Stimulated activated CD4-positive, alpha-beta T cell treated with anti-CD3 and anti-CD28 coated beads, Interleukin-2, amount 100 ng/mL, for 48 hours (primary cell): ENCODE measurements around the gene PDE12.

Experiments used
- DNase-seq, 2 donors: peaks; one replicate each; pipeline ENCODE4 v3.0.0-alpha.2; 2020

Gene PDE12, protein sequence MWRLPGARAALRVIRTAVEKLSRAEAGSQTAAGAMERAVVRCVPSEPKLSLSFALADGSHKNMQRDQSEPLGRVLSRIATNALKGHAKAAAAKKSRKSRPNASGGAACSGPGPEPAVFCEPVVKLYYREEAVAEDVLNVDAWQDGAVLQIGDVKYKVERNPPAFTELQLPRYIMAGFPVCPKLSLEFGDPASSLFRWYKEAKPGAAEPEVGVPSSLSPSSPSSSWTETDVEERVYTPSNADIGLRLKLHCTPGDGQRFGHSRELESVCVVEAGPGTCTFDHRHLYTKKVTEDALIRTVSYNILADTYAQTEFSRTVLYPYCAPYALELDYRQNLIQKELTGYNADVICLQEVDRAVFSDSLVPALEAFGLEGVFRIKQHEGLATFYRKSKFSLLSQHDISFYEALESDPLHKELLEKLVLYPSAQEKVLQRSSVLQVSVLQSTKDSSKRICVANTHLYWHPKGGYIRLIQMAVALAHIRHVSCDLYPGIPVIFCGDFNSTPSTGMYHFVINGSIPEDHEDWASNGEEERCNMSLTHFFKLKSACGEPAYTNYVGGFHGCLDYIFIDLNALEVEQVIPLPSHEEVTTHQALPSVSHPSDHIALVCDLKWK

DNA sequence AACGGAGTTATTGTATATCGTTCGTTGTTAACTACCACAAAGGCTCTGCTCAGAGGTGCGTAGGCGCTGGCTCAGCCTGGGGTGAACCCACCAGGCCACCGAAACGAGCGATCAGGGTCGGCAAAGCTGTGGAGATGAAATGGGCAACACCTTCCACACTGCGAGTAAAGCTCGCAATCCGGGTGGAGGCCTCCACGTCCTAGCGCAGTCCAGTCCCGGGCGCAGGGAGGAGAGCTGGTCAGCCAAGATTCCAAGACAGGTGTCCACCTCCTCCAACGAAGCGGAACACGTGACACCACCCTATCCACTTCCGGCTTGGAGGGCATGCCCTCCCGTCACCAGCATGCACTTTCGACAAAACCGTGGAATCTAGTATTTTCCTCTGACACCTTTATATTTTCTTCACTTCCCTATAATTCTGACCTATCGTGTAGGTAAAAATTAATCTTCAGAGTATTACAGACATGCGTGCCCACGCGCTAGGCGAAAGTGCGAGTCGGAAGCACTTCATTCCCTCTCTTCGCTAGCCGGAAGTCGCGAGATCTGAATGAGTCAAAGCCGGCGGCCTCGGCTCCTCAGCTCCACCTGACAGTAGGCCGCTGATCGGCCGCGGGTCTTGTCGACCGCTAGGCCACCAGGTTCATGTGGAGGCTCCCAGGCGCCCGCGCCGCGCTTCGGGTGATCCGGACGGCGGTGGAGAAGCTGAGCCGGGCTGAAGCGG, at the start of gene PDE12:
TSS of gene PDE12 (plus strand) at position 537 of the 721 bp plus-strand sequence. CDS start at position 643, 106 bp downstream.
- DNase-seq: peak; percentile 73 to 74

DNA sequence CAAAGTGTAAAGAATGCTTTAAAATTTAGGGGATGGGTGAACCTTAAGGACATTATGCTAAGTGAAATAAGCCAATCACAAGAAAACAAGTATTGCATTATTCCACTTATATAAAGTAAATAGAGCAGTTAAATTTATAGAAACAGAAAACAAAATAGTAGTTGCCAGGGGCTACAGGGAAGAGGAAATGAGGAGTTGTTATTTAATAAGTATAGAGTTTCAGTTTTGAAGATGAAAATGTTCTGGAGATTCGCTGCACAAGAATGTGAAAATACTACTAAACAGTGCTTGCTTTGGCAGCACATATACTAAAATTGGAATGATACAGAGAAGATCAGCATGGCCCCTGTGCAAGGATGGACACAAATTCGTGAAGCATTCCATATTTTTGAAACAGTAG, 43.9 kb upstream of the PDE12 start:
- no peak for DNase-seq

DNA sequence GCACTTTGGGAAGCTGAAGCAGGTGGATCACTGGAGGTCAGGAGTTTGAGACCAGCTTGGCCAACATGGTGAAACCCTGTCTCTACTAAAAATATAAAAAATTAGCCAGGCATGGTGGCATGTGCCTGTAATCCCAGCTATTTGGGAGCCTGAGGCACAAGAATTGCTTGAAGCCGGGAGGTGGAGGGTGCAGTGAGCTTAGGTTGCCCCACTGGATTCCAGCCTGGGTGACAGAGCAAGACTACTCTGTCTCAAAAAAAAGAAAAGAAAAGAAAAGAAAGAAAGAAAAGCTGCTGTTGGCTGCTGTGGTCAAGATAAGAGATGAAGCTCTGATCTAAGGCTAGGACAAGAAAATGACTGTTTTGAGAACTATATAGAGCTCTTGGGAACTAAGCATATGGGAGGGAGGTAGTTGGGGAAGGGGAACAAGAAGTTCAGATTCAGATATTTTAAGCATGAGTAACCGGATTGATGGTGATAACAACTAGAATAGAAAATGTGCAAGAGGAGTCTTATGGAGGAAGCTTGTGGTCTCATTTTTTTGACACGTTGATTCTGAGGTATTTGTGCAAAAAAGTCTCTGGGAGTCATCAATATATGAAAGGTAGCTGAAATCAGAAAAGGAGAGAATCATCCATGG, 37.7 kb upstream of the PDE12 start:
- no peak for DNase-seq

DNA sequence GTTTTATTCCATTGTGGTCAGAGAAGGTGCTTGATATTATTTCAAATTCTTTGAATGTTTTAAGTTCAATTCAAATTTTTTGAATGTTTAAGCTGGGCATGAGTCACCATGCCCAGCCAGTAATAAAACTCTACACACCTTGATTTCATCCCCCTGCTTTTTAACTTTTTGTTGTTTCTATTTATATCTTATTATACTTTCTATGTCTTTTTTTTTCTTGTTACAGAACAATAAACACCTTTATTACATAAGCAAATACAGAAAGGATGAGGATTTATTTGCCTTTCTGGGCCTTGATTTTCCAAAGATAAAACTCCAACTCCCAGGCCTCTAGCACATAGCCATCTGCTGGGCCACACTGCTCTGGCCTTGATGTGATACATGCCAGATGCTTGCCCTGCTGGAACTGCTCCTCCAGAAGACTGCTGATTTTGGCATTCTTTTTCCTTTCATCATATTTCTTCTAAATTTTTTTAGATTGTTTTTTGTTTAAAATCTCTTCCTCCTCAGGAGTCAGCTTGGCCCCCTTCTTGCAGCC, 25.9 kb upstream of the PDE12 start:
- no peak for DNase-seq

DNA sequence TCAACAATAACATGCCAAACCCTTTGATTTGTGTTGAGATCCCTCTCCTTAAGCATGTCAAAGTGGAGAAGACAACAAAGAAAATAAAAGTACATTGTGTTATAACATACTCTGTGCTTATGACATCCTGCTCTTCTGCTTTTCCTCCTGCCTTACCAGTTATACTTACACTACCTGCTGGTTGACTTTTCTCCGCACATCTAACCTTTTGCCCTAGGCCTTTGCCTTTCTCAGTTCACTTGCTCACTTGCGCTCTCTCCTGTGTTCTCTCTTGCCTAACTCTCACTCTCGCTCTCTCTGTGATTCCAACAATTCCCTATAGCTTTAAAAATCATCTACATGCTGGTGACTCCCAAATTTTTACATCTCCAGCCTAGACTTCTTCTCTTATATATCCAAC, 17.6 kb upstream of the PDE12 start:
- DNase-seq: no peak

DNA sequence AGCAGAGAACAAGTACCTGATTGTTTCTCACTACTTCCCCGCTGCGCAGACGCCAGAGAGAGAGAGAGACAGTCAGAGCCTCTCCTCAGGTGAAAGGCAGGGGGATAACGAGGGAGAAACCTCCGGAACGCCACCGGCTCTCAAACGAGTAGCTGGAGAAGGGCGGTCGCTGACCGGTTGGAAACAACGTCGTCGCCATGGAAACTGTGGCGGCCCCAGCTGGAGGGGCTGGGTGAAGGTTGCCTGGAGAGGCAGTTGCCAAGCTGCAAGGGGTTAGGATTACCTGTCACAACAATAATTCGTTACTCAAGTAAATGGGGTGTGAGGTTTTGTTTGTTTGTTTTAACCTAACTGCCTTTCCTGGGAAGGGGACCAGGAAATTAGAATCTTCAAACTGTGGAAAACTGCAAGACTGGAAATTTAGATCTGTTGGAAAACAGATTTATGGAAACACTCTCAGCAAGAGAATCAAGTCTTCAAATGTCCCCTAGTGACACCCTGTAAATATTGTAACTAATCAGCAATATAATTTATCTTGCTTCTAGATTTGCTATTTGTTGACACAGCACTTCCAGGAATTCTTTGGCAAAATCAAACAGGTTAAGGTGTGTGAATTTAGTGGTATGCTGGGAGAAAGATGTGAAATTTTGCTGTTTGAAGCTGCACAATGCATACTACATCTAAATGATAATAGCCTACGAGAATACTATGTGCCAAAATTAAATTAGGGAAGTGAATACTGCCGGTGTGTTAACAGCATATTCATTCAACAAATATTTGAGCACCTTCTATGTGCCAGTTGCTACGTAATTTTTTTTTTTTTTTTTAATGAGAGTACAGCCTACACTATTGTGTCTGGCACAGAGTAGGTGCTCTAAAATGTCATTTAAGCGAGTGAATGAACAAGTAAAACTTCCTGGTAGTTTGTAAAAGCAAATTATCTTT, 11.6 kb upstream of the PDE12 start, which contains the start of gene DNAH12:
TSS of gene DNAH12 (minus strand) at position 164 of the 945 bp plus-strand sequence. CDS start 1,474 bp downstream, outside the sequence.
- DNase-seq: no peak

DNA sequence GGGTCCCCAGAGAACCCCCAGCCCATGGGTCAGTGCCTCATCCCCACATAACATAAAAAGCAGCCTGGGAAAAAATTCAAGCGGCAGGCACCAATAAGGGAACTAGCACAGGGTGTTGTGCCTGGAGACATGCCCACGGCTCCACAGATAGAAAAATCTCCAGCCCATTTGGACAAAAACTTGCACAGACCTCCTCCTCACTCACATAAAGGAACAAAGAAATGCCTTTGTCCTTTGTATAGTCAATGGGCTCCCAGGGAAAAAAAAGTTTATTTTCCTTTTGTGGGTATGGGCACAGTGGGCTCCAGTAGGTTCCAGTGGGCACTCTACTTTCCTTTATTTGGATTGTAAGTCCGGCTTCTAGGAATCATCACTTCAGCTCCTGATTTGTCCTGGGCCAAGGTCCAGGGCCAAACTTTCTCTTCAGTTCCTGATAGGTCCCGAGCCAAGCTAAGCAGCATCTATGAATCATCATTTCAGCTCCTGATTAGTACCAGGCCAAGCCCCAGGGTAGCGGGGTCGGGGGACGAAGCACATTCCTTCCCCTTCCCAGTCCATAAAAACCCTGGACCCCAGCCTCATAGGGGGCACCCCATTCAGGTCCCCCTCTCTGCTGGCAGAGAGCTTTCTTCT, 10.3 kb upstream of the PDE12 start:
- no peak for DNase-seq

DNA sequence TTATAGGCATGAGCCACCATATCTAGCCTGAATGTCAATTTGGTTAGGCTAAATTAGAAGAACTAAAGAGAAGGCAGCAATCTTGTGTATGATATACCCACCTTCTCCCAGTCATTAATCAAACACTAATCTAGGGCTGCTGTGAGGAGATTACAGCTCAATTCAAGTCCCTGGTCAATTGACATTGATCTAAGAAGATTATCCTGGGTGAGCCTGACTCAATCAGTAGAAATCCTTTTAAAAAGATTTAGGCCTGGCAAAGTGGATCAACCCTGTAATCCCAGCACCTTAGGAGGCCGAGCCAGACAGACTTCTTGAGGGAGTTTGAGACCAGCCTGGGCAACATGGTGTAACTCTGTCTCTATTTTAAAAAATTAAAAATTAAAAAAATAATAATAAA, 9.5 kb upstream of the PDE12 start:
- no peak for DNase-seq

DNA sequence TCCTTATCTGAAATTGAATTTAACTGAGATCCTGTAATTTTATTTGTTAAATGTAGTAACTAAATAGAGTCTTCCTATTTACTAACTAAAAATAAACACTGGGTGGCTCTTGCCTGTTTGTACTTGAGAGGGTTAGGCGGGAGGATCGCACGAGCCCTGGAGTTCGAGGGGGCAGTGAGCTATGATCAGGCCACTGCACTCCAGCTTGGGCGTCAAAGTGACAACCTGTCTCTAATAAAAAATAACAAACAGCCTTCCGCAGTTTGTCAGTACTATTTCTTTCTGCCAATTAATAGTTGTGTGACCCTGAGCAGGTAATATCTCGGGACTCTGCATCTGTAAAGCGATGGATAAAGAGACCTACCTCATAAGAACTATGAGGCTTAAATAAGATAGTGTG, 768 bp upstream of the PDE12 start:
- DNase-seq: peak in 1 of 2 donors; percentile 8

DNA sequence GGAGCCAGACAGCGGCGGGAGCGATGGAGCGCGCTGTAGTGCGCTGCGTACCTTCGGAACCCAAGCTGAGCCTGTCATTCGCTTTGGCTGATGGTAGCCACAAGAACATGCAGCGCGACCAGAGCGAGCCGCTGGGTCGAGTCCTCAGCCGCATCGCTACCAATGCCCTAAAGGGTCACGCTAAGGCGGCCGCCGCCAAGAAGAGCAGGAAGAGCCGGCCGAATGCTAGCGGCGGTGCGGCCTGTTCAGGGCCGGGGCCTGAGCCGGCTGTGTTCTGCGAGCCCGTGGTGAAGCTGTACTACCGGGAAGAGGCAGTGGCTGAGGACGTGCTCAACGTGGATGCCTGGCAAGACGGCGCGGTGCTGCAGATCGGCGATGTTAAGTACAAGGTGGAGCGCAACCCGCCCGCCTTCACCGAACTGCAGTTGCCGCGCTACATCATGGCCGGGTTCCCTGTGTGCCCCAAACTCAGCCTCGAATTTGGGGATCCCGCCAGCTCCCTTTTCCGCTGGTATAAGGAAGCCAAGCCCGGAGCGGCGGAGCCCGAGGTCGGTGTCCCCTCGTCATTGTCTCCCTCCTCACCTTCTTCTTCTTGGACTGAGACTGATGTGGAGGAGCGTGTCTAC, 498 bp downstream of the PDE12 start:
- DNase-seq: peak; percentile 20 to 23

DNA sequence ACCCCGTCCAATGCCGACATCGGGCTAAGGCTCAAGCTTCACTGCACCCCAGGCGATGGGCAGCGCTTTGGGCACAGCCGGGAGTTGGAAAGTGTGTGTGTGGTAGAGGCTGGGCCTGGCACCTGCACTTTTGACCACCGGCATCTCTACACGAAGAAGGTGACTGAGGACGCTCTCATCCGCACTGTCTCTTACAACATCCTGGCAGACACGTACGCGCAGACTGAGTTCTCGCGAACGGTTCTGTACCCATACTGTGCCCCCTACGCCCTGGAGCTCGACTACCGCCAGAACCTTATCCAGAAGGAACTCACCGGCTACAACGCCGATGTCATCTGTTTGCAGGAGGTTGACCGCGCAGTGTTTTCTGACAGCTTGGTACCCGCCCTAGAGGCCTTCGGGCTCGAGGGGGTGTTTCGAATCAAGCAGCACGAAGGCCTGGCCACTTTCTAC, 1.0 kb downstream of the PDE12 start:
- peak; percentile 24 to 28 for DNase-seq

DNA sequence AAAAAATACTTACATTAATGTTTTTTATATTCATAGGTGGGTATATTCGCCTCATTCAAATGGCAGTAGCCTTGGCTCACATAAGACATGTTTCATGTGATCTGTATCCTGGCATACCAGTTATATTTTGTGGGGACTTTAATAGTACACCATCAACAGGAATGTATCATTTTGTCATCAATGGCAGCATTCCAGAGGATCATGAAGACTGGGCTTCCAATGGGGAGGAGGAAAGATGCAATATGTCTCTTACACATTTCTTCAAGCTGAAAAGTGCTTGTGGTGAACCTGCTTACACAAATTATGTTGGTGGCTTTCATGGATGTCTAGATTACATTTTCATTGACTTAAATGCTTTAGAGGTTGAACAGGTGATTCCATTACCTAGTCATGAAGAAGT, 3.5 kb downstream of the PDE12 start:
- no peak for DNase-seq

DNA sequence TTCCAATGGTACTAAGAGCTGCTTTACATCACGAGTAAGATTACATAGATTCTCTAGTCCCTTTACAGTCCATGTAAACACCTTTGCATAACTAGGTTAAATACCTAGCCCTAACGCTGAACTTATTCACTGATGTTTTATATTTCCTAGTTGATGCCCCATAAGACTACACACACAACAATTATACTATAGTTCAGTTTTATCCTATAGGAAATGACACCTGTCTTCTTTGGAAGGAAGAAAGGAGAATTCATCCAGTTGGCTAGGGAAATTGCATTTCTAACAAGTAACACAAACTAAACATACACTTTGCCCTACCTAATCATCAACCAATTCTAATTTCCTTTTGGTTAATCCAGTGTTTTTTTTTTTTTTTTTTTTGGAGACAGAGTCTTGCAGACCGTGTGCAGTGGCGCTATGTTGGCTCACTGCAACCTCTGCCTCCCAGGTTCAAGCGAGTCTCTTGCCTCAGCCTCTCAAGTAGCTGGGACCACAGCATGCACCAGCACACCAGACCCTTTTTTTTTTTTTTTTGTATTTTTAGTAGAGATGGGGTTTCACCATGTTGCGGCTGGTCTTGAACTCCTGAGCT, 13.9 kb downstream of the PDE12 start:
- DNase-seq: no peak

DNA sequence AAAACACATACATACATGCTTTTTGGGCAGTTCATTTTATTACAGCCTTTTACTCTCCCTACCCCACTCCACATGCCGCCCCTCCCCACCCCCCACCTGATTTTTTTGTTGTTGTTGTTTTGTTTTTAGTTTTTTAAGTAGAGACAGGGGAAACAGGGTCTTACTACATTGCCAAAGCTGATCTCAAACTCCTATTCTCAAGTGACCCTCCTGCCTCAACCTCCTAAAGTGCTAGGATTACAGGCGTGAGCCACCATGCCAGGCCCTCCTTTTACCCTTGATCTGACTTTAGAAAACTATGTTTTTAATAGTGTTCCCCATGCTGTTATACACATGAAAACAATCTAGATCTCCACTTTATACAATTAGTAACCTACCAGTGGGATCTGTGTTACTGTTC, 14.8 kb downstream of the PDE12 start:
- no peak for DNase-seq

DNA sequence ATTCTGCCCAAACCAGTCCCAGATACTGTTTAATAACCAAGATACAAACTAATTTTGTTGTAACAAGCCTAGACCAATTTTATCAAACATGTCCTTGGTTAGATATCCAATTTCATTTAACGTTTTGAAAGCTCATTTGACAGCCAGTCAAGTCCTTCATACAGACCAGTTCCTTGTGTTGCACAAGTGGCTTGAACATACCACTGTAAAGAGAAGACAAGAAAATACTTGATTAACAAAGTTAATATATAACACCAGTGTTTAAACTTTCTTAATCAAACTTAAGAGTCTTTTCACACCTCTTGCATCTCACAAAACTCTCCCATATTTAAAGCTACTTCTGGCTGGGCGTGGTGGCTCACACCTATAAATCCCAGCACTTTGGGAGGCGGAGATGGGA, 16.0 kb downstream of the PDE12 start:
- no peak for DNase-seq

DNA sequence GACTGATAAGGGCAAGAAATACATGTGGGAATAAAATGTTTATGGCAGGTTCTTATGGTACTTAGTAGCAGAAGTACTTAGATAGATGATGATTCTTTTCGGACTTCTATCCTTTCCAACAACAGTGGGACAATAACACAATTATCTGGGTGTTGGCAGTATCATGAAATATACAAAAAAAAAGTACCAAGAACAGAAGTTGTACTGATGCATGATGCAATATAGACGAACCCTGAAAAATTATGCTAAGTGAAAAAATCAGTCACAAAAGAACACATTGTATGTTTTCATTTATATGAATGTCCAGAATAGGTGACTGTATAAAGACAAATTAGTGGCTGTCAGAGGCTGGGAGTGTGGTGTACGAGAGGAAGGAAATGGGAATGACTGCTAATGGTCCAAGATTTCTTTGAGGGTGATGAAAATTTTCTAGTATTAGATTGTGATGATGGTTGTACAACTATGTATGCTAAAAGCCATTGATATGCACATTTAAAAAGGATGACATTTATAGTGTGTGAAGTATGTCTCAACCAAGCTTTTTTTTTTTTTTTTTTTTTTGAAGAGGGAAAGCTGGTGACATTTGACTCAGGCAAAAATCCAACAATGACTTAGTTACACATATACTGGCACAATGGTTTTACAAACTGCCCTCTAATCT, 20.0 kb downstream of the PDE12 start:
- no peak for DNase-seq

DNA sequence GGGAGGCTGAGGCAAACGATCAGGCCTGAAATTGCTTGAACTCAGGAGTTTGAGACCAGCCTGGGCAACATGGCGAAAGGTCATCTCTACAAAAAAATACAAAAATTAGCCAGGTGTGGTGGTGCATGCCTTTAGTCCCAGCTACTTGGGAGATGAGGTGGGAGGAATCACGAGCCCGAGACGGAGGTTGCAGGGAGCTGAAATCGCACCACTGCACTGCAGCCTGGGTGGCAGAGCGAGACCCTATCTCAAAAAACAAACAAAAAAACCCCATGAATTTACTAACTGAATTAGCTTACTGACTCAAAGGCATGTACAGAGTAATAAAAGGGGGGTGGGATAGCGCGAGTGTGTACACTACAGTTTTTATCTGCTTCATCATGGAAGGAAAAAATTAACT, 21.7 kb downstream of the PDE12 start:
- DNase-seq: no peak

DNA sequence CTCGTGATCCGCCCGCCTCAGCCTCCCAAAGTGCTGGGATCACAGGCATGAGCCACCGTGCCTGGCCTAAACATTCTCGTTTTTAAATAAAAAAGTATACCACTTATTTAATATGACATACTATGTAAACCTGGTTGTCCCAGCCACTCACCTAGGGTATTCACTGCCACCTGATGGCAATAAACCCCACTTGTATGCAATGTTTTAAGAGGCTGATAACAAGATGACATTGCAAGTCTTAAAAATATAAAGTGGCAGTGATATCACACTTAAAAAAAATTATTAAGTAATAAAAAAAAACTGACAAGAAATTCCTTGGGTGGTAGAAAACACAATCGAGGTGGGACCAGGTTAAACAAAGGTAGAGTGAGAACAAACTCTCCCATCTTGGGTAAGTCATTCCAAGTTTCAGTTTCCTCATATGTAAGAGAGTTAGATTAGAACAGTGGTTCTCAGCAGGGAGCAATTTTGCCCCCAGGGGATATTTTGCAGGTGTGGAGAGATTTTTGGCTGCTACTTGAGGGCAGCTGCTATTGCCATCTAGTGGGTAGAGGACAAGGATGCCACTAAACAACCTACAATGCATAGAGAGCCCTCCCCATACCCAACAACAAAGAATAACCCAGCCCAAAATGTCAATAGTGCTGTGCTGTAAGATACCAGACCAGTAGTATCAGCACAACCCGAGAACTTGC, 26.5 kb downstream of the PDE12 start:
- DNase-seq: no peak

DNA sequence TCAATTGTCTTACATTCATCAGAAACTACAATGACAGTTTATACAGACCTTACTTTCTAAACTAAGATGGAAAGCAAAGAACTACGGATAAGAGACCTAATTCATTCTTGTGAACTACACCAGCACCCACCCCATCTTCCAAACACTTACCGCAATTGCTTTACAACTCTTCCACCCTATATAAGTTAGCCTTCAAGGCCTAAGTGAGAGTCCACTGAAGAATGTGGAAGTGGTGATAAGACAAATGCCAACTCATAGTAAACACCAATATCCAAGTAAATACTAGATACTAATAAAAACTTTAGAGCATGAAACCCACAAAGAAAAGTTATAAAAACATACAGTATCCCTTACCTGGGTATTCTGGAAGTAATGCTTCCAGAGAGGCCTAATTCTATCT, 27.5 kb downstream of the PDE12 start:
- no peak for DNase-seq
